GM12801 (cell line): ENCODE measurements around the gene CCNI2.

Experiments
- TF ChIP-seq, protein P1 (sequence below): IDR thresholded peaks from one replicate; pipeline ENCODE4 v1.5.1; 2011; ENCODE audit warnings: control low read depth; ENCODE audit not compliant: insufficient read length; ENCODE audit errors: extremely low read depth

CCNI2 gene

DNA sequence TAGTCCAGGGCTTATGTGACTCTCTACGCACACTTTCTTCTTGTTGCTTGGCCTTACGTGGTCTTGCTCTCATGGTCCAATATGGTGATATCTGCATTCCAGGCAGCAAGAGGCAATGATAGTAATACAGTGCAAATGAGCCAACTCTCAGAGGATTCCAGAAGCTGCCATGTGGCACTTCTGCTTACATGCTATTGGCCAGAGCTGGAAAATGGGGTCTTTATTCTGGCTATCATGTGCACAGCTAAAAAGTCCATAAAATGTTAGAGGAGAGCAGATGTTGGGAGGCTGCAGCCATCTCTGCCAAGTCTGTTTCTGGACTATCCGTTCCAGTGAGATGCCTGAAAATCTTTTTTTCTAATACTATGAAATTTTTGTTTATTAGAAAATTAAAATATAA lies 32.7 kb downstream of the CCNI2 start:
- TF ChIP-seq, protein P1, sequence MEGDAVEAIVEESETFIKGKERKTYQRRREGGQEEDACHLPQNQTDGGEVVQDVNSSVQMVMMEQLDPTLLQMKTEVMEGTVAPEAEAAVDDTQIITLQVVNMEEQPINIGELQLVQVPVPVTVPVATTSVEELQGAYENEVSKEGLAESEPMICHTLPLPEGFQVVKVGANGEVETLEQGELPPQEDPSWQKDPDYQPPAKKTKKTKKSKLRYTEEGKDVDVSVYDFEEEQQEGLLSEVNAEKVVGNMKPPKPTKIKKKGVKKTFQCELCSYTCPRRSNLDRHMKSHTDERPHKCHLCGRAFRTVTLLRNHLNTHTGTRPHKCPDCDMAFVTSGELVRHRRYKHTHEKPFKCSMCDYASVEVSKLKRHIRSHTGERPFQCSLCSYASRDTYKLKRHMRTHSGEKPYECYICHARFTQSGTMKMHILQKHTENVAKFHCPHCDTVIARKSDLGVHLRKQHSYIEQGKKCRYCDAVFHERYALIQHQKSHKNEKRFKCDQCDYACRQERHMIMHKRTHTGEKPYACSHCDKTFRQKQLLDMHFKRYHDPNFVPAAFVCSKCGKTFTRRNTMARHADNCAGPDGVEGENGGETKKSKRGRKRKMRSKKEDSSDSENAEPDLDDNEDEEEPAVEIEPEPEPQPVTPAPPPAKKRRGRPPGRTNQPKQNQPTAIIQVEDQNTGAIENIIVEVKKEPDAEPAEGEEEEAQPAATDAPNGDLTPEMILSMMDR = no peak

DNA sequence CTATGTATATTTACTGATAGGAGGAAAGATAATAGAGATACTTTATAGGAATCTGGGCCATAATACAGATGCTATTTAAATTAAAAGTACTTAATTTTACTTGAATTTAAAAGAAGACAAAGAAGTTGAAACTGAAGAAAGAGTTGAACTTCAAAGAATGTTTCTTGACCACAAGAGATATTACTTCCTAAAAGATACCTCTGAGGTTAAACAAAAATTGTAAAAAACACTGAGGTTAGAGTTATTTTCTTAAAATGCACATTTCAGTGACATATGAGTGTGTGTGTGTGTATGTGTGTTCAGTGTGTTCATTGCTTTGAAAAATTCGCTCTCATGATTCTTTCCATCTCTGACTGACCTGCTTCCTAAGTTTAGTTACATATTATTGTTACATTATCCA lies 33.4 kb downstream of the CCNI2 start:
- TF ChIP-seq, protein P1 = no peak

DNA sequence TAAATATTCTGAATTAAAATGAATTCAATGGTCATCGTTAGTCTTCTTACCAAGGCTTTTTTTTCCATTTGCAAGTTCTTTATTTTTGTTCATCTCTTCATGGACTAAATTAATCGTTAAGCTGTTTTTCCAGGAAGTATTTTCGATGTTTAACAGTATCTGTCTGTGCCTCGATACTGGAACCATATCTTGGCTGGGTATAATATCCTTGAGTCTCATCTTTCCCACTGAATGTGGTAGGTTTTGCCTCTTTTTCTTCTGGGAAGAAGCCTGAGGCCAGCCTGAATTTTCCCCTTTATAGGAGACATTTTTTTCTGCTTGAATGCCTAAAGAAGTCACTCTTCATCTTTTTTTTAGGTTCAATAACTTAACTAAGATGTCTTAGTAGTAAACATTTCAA lies 33.8 kb downstream of the CCNI2 start:
- TF ChIP-seq, protein P1 = no peak

DNA sequence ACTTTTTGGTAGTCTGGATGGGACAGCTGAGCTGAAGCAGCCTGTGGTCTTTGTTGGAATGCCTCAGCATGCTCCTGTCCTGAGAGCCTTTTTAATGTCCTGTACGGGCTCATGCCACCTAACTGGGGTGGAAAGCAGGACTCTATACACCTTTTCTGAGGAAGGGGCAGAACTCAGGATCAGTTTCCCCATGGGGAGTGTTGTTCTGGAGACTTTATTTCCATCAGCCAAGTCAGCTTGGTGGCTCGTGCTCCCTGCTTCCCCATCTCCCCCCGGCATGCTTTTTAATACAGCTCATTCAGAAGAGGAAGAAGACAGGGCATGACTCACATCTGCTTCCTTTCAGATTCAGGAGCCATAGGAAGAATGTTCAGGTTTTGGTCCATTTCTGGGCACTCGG lies 34.9 kb downstream of the CCNI2 start:
- TF ChIP-seq, protein P1 = no peak

DNA sequence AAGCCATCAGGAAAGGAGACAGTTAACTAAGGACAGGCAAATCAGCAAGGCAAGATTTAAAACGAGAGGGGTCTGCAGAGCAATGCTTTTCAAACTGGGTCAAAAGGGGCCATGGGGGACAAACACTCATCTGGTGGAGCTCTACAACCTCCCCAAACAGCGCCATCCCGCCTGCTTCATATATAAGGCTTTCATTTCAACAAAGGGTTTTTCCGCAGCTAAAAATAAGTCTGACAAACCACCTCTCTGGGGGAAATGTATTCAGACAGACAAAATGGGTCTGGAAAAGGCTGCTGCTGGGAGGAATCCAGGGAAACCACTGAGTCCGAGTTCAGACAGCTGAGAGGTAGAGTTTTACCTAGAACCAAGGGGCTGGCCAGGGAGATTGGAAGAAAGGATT lies 38.1 kb downstream of the CCNI2 start:
- TF ChIP-seq, protein P1 = no peak

DNA sequence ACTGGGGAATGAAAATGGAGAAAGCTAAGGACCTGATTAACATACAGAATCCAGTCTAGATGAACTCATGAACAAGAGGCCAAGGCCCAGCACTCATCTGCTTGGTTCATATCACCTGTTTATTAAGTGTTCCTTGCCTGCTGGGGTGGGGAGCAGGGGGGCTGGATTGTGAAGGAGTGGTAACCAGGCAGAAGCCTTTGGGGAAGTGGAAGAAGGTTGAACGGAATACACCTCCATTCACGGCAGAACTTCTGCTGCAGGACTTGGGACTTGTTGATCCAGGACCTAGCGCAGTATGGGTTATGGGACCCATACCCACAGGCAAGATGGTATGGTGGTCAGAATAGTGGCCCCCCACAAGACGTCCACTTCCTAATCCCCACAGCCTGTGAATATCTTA lies 38.6 kb downstream of the CCNI2 start:
- TF ChIP-seq, protein P1 = no peak

DNA sequence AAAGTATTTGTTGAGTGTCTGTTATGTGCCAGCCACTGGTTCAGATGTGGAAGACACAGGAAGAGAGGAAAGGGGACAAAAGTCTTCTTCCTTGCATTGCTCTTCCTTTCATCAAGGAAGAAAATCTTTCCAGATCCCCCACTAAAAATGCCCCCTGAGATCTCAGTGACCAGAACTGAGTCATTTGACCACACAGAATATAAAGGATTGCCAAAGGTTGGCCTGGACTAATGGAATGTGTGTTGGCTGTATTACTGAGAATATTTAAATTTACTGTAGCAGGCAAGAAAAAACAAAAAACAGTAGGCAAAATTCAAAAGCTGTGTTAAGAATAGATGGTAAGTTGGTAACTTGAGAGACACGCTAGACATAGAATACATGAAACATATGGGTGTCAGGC lies 39.9 kb downstream of the CCNI2 start:
- TF ChIP-seq, protein P1 = no peak

DNA sequence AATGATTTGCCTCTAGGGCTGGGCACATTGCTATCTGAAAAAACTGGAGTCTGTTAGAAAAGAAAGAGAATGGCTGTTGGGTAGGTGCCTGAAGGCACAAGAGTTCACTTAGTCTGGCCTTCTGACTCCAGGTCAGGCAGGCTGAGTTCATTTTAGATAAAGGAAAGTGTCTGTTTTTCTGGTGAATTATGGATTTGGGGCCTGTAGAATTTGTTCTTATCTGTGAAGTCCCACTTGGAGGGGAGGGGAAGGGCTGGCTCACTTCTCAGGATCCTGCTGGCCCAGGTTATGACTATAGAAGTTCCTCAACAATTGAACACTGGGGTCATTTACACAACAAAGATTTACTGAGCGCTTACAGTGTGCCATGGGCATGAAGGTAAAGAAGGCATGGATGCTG lies 41.3 kb downstream of the CCNI2 start:
- TF ChIP-seq, protein P1 = no peak
